ENCODE results near the gene PDCD1LG2.

DNA sequence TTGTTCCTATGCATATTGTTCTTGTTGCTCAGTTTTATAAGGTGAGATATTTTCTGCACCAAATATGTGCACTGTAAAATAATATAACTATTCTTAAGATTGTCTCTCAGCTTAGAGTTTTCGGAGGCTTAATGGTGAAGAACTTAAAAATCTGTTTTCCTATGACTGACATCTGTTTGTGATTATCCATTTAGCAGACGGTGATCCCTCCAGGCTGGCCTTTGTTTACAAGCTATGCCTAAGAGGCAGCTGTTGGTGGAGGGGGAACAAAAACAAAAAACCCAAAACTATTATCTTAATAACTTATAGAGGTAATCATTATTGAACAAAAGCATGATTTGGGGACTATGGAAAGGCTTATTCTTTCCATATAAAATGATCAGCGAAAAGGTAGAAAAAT is 658 bp downstream of the PDCD1LG2 start:
- TF ChIP-seq, protein P1, sequence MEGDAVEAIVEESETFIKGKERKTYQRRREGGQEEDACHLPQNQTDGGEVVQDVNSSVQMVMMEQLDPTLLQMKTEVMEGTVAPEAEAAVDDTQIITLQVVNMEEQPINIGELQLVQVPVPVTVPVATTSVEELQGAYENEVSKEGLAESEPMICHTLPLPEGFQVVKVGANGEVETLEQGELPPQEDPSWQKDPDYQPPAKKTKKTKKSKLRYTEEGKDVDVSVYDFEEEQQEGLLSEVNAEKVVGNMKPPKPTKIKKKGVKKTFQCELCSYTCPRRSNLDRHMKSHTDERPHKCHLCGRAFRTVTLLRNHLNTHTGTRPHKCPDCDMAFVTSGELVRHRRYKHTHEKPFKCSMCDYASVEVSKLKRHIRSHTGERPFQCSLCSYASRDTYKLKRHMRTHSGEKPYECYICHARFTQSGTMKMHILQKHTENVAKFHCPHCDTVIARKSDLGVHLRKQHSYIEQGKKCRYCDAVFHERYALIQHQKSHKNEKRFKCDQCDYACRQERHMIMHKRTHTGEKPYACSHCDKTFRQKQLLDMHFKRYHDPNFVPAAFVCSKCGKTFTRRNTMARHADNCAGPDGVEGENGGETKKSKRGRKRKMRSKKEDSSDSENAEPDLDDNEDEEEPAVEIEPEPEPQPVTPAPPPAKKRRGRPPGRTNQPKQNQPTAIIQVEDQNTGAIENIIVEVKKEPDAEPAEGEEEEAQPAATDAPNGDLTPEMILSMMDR (IDR thresholded peaks at IDR 0.05; ENCODE audit: low read depth, low read length): no peak
- TF ChIP-seq EZH2phosphoT487 (IDR thresholded peaks at IDR 0.05; ENCODE audit: low read depth): no peak
